K562 (cell line): Measurements from ENCODE around the gene CMSS1. TPM values are rescaled to one million over a fixed set of nuclear protein-coding genes. Genes with fewer than 3 reads are reported as not detected.

Experiments
- ATAC-seq: fragments of 200-7000 bp; cut with Tn5 transposase; 3 replicates; pipeline ENCODE4 v1.9.1; 2020; ENCODE audit warnings: moderate library complexity
- BruUV-seq: library from RNA; stranded (reverse); fragments of 400-500 nt; replicated peaks from 2 replicates; lab custom pipeline; 2021; lab: Mats Ljungman, UMichigan
- CTCF ChIA-PET: fragments of 300-600 bp; formaldehyde crosslinking; extraction: SDS; loops from one replicate; lab custom pipeline; 2021; ENCODE audit warnings: low intra/inter-chr PET ratio; lab: Yijun Ruan, JAX
- POLR2A ChIA-PET: fragments of 300-600, 350-650 bp; sonication (Branson Sonifier 250); formaldehyde crosslinking; extraction: SDS; loops from one replicate; lab custom pipeline; 2021; ENCODE audit warnings: antibody characterized with exemption, inconsistent platforms; lab: Yijun Ruan, JAX
- DNase-seq, 4 experiments: peaks; one replicate each; pipeline versions ENCODE4 v3.0.0 to v3.0.0-alpha.2; 2011 to 2018; ENCODE audit warnings: low spot score in 3 of 4, mixed read lengths in 3 of 4; ENCODE audit errors: extremely low read depth in 1 of 4
- FAIRE-seq: peaks from 2 replicates; lab custom pipeline; 2011; peaks lifted over from hg19 to GRCh38; lab: Jason Lieb, UNC
- H2AFZ ChIP-seq: 2 replicates; pipeline ENCODE4 v1.6.0; 2011; ENCODE audit warnings: low read depth, low read length, control low read depth, inconsistent platforms
- H3K27ac ChIP-seq: fragments of 200-600 bp; 3 replicates; pipeline ENCODE4 v1.8.0; 2011; ENCODE audit warnings: low read depth, mild to moderate bottlenecking, control low read depth, inconsistent platforms, low read length, moderate library complexity, mixed read lengths; ENCODE audit errors: extremely low read depth
- H3K27me3 ChIP-seq, 2 experiments: fragments of 300-600 bp in 1 of 2; 2 replicates in 1 of 2; 3 replicates in 1 of 2; pipeline versions ENCODE4 v1.6.0 to v1.8.0; 2011; ENCODE audit warnings: inconsistent platforms in 2 of 2, low read length in 2 of 2, mild to moderate bottlenecking in 1 of 2, mixed read lengths in 1 of 2, moderate library complexity in 1 of 2; ENCODE audit not compliant: control insufficient read depth in 2 of 2, insufficient read depth in 2 of 2
- H3K36me3 ChIP-seq: fragments of 300-600 bp; 3 replicates; pipeline ENCODE4 v1.8.0; 2011; ENCODE audit warnings: mild to moderate bottlenecking, low read length, inconsistent platforms; ENCODE audit not compliant: control insufficient read depth, insufficient read depth
- H3K4me1 ChIP-seq, 2 experiments: fragments of 200-600 bp in 1 of 2; replicated peaks in 1 of 2; 2 replicates in 1 of 2; 3 replicates in 1 of 2; pipeline versions ENCODE4 v1.5.1 to v1.8.0; 2011; ENCODE audit warnings: inconsistent platforms in 2 of 2, low read length in 2 of 2, mild to moderate bottlenecking in 1 of 2, mixed read lengths in 1 of 2, moderate library complexity in 1 of 2; ENCODE audit not compliant: control insufficient read depth in 2 of 2, insufficient read depth in 2 of 2
- H3K4me2 ChIP-seq: 2 replicates; pipeline ENCODE4 v1.6.1; 2011; ENCODE audit warnings: low read length, control low read depth, inconsistent platforms, mixed read lengths; ENCODE audit not compliant: insufficient read depth
- H3K4me3 ChIP-seq: fragments of 200-600 bp; sonication (generic), shearing (Covaris generic); 2 replicates; pipeline ENCODE4 v1.5.1; 2016; ENCODE audit warnings: control low read depth, inconsistent platforms
- H3K79me2 ChIP-seq: fragments of 200-600 bp; 3 replicates; pipeline ENCODE4 v1.8.0; 2011; ENCODE audit warnings: low read length, inconsistent platforms; ENCODE audit not compliant: control insufficient read depth, insufficient read depth
- H3K9ac ChIP-seq, 2 experiments: 2 replicates each; pipeline versions ENCODE4 v1.6.0 to v1.6.1; 2011; ENCODE audit warnings: low read depth in 2 of 2, low read length in 2 of 2, control low read depth in 1 of 2, inconsistent platforms in 1 of 2, mild to moderate bottlenecking in 1 of 2, mixed read lengths in 1 of 2; ENCODE audit not compliant: insufficient read depth in 1 of 2
- H3K9me1 ChIP-seq: one replicate; pipeline ENCODE4 v1.6.0; 2011; ENCODE audit warnings: inconsistent platforms, mild to moderate bottlenecking, low read length, moderate library complexity; ENCODE audit not compliant: control insufficient read depth, insufficient read depth
- H3K9me3 ChIP-seq: replicated peaks from 2 replicates; pipeline ENCODE4 v1.5.1; 2011; ENCODE audit warnings: low read depth, low read length, inconsistent platforms; ENCODE audit not compliant: control insufficient read depth, insufficient read depth
- H4K20me1 ChIP-seq: replicated peaks from 2 replicates; pipeline ENCODE4 v1.6.1; 2011; ENCODE audit warnings: low read length, inconsistent platforms, mixed read lengths; ENCODE audit not compliant: control insufficient read depth, insufficient read depth
- ARHGAP35 ChIP-seq: fragments of 450-650 bp; IDR thresholded peaks from 2 replicates; pipeline ENCODE4 v1.6.1; 2018; ENCODE audit not compliant: partially characterized antibody
- ASH1L ChIP-seq: fragments of 450-650 bp; IDR thresholded peaks from 2 replicates; pipeline ENCODE4 v1.6.1; 2018; ENCODE audit warnings: borderline replicate concordance, mild to moderate bottlenecking, low read depth; ENCODE audit not compliant: partially characterized antibody
- C11orf30 ChIP-seq: fragments of 450-650 bp; IDR thresholded peaks from 2 replicates; pipeline ENCODE4 v1.6.1; 2016; ENCODE audit warnings: low read depth, mild to moderate bottlenecking
- HNRNPL ChIP-seq: fragments of 200-400 bp; formaldehyde crosslinking; IDR thresholded peaks from 2 replicates; pipeline ENCODE4 v1.6.1; 2017; ENCODE audit warnings: low read depth, mild to moderate bottlenecking, low read length
- MCM5 ChIP-seq: fragments of 450-650 bp; IDR thresholded peaks from 2 replicates; pipeline ENCODE4 v1.6.1; 2016; ENCODE audit warnings: low read depth
- PHF20 ChIP-seq: fragments of 450-650 bp; IDR thresholded peaks from 2 replicates; pipeline ENCODE4 v1.6.1; 2018; ENCODE audit not compliant: partially characterized antibody
- POU5F1 ChIP-seq: fragments of 150-350 bp; IDR thresholded peaks from 2 replicates; pipeline ENCODE4 v1.6.1; 2014; ENCODE audit warnings: borderline replicate concordance, low read length, low read depth, mild to moderate bottlenecking; ENCODE audit not compliant: partially characterized antibody
- PPARD ChIP-seq: fragments of 250-450 bp; sonication (Bioruptor Pico); IDR thresholded peaks from 2 replicates; pipeline ENCODE4 v1.8.0; 2022; ENCODE audit warnings: inconsistent platforms, mild to moderate bottlenecking, moderate library complexity
- RBM15 ChIP-seq: fragments of 200-400 bp; formaldehyde crosslinking; IDR thresholded peaks from 2 replicates; pipeline ENCODE4 v1.6.1; 2018; ENCODE audit warnings: mild to moderate bottlenecking, low read length, moderate library complexity; ENCODE audit not compliant: insufficient read depth
- SRSF1 ChIP-seq: fragments of 200-400 bp; formaldehyde crosslinking; IDR thresholded peaks from 2 replicates; pipeline ENCODE4 v1.6.1; 2017; ENCODE audit warnings: mild to moderate bottlenecking, low read depth, low read length, moderate library complexity
- TBL1XR1 ChIP-seq, 2 experiments: IDR thresholded peaks; 2 replicates each; pipeline ENCODE4 v1.6.1; 2012; ENCODE audit warnings: improper control_type of control experiment in 2 of 2, low read length in 2 of 2, mild to moderate bottlenecking in 1 of 2
- ZNF239 ChIP-seq: fragments of 250-450 bp; sonication (Bioruptor Pico); IDR thresholded peaks from 2 replicates; pipeline ENCODE4 v1.4.0; 2020; ENCODE audit warnings: mild to moderate bottlenecking
- ZNF354B ChIP-seq: fragments of 250-450 bp; sonication (Bioruptor Pico); IDR thresholded peaks from 2 replicates; pipeline ENCODE4 v1.4.0; 2020
- ZNF586 ChIP-seq: fragments of 450-650 bp; formaldehyde crosslinking; conservative IDR thresholded peaks from 2 replicates; pipeline ENCODE4 v1.4.0; 2020; ENCODE audit warnings: mild to moderate bottlenecking, moderate library complexity
- WGBS: fragments of 100-300 bp; shearing (Covaris generic); methylation state at CpG from one replicate; pipeline ENCODE4 v1.1.6; 2016; ENCODE audit warnings: low coverage, mixed read lengths; ENCODE audit not compliant: insufficient coverage; ENCODE audit errors: missing lambda C conversion rate; 5-methylcytosine and 5-hydroxymethylcytosine counted together
- in situ Hi-C: fragments of 300-500 bp; cut with MboI; formaldehyde crosslinking; loops from 4 replicates; pipeline ENCODE4 v1.15.0; 2018; ENCODE audit warnings: inconsistent platforms, mixed read lengths
- intact Hi-C: fragments of 100-400 bp; cut with micrococcal nuclease; formaldehyde crosslinking; loops from 2 replicates; pipeline ENCODE4 v1.14.2; 2022
- polyA plus RNA-seq, 8 experiments: library from polyadenylated mRNA; depleted of rRNA in 4 of 8; stranded (reverse) in 5 of 8; unstranded in 3 of 8; fragments of >200 nt; fragmentation: Nextera tagmentation in 2 of 8; fragmentation: Illumina TruSeq in 1 of 8; extraction: Ambion mirVana in 2 of 8; extraction: Trizol in 1 of 8; gene quantifications; 2 replicates each; pipeline versions ENCODE4 v1.2.1 to v1.2.3, GENCODE V29; 2011 to 2014; ENCODE audit warnings: inconsistent platforms in 1 of 8, missing spikeins in 1 of 8
- total RNA-seq, 7 experiments: library from RNA; depleted of rRNA in 6 of 7; stranded (reverse); fragments of >200 nt in 6 of 7; fragmentation: Illumina TruSeq in 2 of 7; extraction: Trizol in 2 of 7; gene quantifications; 2 replicates each; pipeline versions ENCODE4 v1.2.1 to v1.2.3, GENCODE V29; 2011 to 2021; ENCODE audit warnings: low replicate concordance in 1 of 7
- TF ChIP-seq, protein P1 (sequence below): IDR thresholded peaks from 2 replicates; pipeline ENCODE4 v1.6.1; 2011; ENCODE audit warnings: borderline replicate concordance, low read depth, mild to moderate bottlenecking, moderate library complexity, low read length; ENCODE audit not compliant: insufficient read depth, poor library complexity, severe bottlenecking
- TF ChIP-seq, protein P2 (sequence below), 2 experiments: fragments of 450-650 bp; IDR thresholded peaks; 2 replicates each; pipeline ENCODE4 v1.6.1; 2016
- TF ChIP-seq, protein P3 (sequence below): fragments of 250-450 bp; sonication (Bioruptor Pico); IDR thresholded peaks from 2 replicates; pipeline ENCODE4 v1.4.0; 2020; ENCODE audit warnings: borderline replicate concordance
- TF ChIP-seq, protein P4 (sequence below): sonication (generic); formaldehyde crosslinking; IDR thresholded peaks from 2 replicates; pipeline ENCODE4 v1.8.0; 2022; ENCODE audit warnings: mild to moderate bottlenecking, missing genetic modification reagents

CMSS1 gene
- total and polyA plus RNA-seq, 9 of the 15 experiments (the other 6 are each of a cell fraction or from before 2014, with no cell fraction given) = 46.9 to 109 (median 72.3) TPM

DNA sequence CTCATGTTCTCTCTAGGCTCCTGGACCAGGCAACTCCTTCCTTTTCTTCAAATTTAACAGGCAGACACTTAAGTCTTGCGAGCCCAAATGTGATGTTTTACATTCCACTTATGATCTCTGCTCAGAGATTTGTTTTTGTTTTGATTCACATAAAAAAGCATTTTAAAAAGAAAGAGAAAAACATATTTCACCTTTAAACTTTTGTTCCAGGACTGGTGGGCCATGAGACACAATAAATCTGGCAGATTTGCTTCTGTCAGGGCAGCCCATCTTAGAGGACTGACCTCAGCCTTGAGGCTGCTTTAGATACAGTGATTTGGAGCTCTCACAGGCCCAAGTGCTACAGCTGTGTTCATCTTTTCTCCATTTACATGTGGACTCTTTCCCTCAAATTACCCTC, 52.0 kb downstream of the CMSS1 start:
- intact Hi-C loops (no loop called here), in situ Hi-C loops (no loop called here)
- POLR2A ChIA-PET = interaction anchor here (0.6 kb wide), 1 partner anchor 34 kb away, joined by 3 read pairs; no protein-coding TSS in a partner anchor
- no peaks in the 10 kb centered on the region for H3K9me3 ChIP-seq
- H2AFZ ChIP-seq = no peak overlapping the region
- no peak overlapping the region for H3K4me3 ChIP-seq
- H4K20me1 ChIP-seq = no peaks in the 10 kb centered on the region
- no peak overlapping the region for H3K4me2 ChIP-seq
- H3K27me3 ChIP-seq = no peaks in the 10 kb centered on the region
- no peak overlapping the region for H3K9ac ChIP-seq
- no TSS peak for BruUV-seq
- peaks cover 4 to 27% of the 10 kb centered on the region in 2 experiments; a peak in 4 of 5 replicates for H3K4me1 ChIP-seq
- FAIRE-seq (no peak), DNase-seq (no peak), ATAC-seq (no peak)
- TF ChIP-seq, protein P1, sequence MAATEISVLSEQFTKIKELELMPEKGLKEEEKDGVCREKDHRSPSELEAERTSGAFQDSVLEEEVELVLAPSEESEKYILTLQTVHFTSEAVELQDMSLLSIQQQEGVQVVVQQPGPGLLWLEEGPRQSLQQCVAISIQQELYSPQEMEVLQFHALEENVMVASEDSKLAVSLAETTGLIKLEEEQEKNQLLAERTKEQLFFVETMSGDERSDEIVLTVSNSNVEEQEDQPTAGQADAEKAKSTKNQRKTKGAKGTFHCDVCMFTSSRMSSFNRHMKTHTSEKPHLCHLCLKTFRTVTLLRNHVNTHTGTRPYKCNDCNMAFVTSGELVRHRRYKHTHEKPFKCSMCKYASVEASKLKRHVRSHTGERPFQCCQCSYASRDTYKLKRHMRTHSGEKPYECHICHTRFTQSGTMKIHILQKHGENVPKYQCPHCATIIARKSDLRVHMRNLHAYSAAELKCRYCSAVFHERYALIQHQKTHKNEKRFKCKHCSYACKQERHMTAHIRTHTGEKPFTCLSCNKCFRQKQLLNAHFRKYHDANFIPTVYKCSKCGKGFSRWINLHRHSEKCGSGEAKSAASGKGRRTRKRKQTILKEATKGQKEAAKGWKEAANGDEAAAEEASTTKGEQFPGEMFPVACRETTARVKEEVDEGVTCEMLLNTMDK = no peak
- TF ChIP-seq MCM5 (no peak), ZNF586 (CRISPR knock-in tag) (no peak), C11orf30 (no peak), ZNF354B (no peak), HNRNPL (no peak), ZNF239 (CRISPR knock-in tag) (no peak), PPARD (CRISPR knock-in tag) (no peak), TBL1XR1 (IDR thresholded peaks at IDR 0.05; ENCODE audit: low read length in 2 of 2) (no peak), ARHGAP35 (no peak), SRSF1 (no peak), ASH1L (no peak), POU5F1 (no peak), RBM15 (no peak), PHF20 (no peak)
- TF ChIP-seq, protein P2, sequence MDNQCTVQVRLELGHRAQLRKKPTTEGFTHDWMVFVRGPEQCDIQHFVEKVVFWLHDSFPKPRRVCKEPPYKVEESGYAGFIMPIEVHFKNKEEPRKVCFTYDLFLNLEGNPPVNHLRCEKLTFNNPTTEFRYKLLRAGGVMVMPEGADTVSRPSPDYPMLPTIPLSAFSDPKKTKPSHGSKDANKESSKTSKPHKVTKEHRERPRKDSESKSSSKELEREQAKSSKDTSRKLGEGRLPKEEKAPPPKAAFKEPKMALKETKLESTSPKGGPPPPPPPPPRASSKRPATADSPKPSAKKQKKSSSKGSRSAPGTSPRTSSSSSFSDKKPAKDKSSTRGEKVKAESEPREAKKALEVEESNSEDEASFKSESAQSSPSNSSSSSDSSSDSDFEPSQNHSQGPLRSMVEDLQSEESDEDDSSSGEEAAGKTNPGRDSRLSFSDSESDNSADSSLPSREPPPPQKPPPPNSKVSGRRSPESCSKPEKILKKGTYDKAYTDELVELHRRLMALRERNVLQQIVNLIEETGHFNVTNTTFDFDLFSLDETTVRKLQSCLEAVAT (IDR thresholded peaks at IDR 0.05) = no peak
- TF ChIP-seq, protein P3, sequence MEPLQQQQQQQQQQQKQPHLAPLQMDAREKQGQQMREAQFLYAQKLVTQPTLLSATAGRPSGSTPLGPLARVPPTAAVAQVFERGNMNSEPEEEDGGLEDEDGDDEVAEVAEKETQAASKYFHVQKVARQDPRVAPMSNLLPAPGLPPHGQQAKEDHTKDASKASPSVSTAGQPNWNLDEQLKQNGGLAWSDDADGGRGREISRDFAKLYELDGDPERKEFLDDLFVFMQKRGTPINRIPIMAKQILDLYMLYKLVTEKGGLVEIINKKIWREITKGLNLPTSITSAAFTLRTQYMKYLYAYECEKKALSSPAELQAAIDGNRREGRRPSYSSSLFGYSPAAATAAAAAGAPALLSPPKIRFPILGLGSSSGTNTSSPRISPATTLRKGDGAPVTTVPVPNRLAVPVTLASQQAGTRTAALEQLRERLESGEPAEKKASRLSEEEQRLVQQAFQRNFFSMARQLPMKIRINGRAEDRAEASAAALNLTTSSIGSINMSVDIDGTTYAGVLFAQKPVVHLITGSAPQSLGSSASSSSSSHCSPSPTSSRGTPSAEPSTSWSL (CRISPR knock-in tag) = no peak
- TF ChIP-seq, protein P4, sequence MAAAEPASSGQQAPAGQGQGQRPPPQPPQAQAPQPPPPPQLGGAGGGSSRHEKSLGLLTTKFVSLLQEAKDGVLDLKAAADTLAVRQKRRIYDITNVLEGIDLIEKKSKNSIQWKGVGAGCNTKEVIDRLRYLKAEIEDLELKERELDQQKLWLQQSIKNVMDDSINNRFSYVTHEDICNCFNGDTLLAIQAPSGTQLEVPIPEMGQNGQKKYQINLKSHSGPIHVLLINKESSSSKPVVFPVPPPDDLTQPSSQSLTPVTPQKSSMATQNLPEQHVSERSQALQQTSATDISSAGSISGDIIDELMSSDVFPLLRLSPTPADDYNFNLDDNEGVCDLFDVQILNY (CRISPR knock-in tag) = no peak
- no peak overlapping the region for H3K27ac ChIP-seq
- H3K9me1 ChIP-seq = no peaks in the 10 kb centered on the region
- peaks cover 47% of the 10 kb centered on the region for H3K79me2 ChIP-seq
- no peaks in the 10 kb centered on the region; the same call in 2 of the 3 replicates for H3K36me3 ChIP-seq
- CTCF ChIA-PET = no interaction called here
- 100% methylated on average over 1 of the region's 1 CpG for WGBS
